AG09309 (cell line): ENCODE data around the gene HOXB9.

Experiments
- DNase-seq: peaks from one replicate; pipeline ENCODE4 v3.0.0-alpha.2; 2010; ENCODE audit warnings: low read depth
- H3K4me3 ChIP-seq: 2 replicates; pipeline ENCODE4 v1.5.1; 2011; ENCODE audit warnings: mild to moderate bottlenecking, low read depth, low read length, moderate library complexity; ENCODE audit not compliant: control insufficient read depth
- TF ChIP-seq, protein P1 (sequence below): IDR thresholded peaks from 2 replicates; pipeline ENCODE4 v1.5.1; 2011; ENCODE audit warnings: mild to moderate bottlenecking, low read depth, low read length, inconsistent platforms; ENCODE audit not compliant: insufficient read depth, control insufficient read depth; ENCODE audit errors: missing control alignments

HOXB9 gene

DNA sequence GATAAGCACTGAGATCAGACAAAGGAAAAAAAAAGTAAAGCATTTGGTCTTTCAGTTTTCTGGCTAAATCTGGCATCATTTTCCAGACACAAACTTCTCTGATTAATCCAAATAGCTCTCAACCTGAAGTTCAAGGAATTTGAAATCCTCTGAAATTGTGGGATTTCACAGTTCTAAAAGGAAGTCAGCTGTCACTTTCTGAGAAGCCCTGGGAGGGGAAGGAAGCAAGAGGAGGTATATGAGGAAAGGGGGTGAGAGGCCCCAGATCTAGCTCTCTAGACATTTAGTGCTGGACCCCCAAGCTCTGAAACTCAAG, 17.5 kb upstream of the HOXB9 start:
- no peak for DNase-seq
- TF ChIP-seq, protein P1, sequence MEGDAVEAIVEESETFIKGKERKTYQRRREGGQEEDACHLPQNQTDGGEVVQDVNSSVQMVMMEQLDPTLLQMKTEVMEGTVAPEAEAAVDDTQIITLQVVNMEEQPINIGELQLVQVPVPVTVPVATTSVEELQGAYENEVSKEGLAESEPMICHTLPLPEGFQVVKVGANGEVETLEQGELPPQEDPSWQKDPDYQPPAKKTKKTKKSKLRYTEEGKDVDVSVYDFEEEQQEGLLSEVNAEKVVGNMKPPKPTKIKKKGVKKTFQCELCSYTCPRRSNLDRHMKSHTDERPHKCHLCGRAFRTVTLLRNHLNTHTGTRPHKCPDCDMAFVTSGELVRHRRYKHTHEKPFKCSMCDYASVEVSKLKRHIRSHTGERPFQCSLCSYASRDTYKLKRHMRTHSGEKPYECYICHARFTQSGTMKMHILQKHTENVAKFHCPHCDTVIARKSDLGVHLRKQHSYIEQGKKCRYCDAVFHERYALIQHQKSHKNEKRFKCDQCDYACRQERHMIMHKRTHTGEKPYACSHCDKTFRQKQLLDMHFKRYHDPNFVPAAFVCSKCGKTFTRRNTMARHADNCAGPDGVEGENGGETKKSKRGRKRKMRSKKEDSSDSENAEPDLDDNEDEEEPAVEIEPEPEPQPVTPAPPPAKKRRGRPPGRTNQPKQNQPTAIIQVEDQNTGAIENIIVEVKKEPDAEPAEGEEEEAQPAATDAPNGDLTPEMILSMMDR: no peak
- H3K4me3 ChIP-seq: no peak overlapping the region

DNA sequence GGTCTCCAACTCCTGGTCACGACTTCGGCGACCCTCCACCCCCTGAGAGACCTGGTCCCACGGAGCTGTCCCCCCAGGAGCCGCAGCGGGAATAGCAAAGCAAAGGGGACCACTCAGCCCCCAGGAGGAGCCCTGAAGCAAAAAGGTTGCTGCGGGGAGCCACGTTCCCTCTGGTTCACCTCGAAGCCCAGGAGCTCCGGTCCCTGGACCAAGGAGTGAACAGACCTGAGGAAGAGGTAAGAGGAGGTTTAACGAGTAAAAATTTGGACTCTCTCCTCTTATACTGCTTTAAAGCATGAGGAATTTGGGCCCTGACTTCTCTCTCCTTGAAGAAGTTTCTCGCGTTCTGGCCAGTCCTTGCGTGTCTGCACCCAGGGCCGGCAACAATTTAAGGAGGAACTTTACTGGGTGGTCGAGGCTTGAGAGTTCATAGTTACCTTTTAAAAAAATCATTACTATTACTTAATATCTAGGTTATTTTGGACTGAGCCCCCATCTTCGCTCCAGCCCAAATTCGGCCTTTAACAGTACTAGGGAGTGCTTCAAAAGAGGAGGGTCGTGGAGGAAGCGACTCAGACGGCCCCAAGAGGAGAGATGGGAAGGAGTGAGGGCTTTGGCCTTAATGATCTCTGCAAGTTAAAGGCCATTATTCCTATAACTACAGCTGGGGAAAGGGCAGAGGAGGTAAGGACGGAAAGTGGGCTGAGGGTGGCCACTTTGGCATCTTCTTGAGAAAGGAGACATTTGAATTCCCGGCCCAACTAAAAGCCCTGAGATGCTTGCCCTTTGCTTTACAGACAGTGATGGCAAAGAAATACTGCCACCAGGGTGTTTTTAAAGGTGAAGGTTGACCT, 16.9 kb upstream of the HOXB9 start:
- H3K4me3 ChIP-seq: no peak overlapping the region
- TF ChIP-seq, protein P1: no peak
- no peak for DNase-seq

DNA sequence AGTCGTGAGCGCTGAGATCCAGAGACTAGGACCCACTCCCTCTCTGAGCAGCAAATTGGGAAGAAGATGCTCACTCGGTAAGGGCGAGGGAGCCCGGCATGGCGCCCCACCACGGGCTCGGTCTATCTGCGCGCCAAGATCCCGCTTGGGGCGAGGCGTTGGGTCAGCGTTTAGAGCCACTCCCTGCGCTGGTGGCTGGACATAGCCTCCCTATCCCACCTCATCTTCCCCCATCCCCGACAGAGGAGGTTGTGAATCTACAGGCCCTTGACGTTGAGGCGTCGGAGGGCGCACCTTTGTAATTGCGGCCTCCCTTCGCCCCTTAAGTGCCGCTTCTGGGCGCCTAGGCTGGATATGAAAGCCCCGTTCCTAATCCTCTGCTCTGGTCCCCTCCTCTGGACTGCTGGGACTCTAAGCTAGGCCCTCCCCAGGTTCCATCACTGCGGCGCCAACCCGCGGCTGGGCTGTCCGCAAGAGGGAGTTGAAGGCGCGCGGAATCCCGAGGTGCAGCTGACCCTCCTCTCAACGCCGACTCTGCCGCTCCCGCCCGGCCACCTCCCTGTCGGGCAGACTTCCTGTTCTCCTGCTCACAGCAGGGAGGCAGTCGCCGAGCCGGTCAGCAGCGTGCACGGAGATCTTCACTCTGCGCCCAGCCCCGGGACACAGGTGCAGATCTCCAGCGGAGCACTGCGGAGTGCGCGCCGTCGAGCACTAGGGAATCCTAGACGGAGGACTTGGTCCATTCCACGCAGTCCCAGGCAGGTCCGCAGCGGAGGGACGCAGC, 16.1 kb upstream of the HOXB9 start:
- no peak for DNase-seq
- TF ChIP-seq, protein P1: no peak
- H3K4me3 ChIP-seq: no peak overlapping the region

DNA sequence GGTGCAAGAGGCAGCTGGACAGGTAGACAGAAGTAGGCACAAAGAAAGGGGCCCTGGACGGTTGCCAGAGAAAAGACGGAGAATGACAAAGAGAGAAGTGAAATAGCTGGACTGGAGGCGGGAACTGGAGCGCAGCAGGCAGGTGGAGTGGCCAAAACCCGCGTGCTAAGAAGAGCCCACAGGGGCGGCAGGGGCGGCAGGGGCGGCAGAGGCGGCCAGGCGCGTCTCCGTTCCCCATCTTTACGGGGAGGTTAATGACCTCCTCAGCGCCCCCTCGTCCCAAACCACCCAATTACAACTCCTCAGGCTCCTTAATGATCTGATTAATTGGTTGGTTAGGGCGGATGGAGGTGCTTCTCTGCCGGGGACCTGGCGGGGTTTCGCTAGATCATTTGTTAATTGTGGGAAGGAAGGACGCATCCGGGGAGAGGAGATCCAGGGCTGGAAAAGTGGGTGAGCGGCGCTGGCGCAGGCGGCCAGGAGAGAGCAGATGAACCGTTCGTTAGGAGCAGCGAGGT, 15.4 kb upstream of the HOXB9 start:
- H3K4me3 ChIP-seq: no peak overlapping the region

DNA sequence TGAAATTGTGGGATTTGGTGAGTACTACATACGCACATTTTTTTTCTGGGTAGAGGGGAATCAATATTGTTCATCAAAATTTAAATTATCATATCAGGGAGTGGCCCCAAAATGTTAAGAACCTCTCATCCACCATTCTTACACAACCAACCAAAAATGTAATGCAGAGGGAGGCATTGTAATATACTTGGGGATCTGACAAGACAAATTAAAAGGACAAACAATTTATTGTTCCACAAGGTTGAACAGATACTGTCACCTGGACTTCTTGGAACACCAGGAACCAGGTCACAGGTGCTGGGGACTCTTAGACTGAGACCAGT, 14.7 kb upstream of the HOXB9 start:
- TF ChIP-seq, protein P1: no peak
- no peak overlapping the region for H3K4me3 ChIP-seq
- DNase-seq: no peak

More for the DNA sequence above, 15.4 kb upstream of the HOXB9 start:
- TF ChIP-seq, protein P1: no peak
- no peak for DNase-seq

DNA sequence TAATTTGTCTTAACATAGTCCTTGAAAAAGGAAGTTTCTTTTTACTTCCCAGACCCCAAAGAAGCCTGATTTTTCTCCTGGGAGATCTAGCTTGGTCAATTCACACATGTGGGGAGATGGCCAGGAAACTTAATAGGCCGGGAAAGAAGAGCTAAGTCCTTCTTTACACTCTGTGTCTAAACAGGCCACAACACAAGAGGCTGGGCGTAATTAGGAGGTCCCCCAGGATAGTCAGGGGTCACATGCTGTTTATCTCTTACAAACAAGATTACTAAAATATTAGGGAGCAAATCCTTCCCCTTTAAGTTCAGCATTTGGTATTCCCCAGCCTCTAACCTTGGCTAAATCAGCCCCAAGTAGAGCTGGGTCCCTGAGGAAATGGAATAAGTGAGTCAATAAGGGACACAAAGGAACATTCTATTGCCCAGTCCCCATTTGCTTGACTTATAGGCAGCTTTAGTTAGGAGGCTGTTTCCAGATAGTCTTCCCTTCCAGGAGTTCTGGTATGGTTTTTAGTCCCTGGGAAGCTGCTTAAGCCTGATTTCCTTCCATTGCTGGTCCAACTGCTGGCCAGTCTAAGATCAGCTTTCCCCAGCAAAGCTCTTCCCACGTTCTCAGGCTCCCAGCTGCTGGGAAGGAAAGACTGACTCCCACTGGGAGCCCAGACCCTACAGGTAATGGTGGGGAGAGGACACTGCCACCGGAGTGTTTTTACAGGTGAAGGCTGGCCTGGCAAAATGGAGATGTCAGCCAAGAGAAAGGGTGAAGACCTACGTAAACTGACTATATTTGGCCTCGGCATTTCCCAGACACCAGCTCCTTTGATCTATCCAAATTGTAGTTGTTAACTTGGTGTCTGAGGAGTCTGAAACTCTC, 14.1 kb upstream of the HOXB9 start:
- TF ChIP-seq, protein P1: no peak
- no peak overlapping the region for H3K4me3 ChIP-seq
- no peak for DNase-seq
